ELR (cell line): ENCODE results near the gene ACOX2.
"Not testable (repeated sequence)": the region's sequence is repeated elsewhere in the genome, so short reads cannot be mapped to it uniquely, and the experiment has no call there.

Experiments used
- DNase-seq: peaks from one replicate; pipeline ENCODE4 v3.0.0-alpha.2; 2015; ENCODE audit warnings: low read depth

ACOX2 gene

DNA sequence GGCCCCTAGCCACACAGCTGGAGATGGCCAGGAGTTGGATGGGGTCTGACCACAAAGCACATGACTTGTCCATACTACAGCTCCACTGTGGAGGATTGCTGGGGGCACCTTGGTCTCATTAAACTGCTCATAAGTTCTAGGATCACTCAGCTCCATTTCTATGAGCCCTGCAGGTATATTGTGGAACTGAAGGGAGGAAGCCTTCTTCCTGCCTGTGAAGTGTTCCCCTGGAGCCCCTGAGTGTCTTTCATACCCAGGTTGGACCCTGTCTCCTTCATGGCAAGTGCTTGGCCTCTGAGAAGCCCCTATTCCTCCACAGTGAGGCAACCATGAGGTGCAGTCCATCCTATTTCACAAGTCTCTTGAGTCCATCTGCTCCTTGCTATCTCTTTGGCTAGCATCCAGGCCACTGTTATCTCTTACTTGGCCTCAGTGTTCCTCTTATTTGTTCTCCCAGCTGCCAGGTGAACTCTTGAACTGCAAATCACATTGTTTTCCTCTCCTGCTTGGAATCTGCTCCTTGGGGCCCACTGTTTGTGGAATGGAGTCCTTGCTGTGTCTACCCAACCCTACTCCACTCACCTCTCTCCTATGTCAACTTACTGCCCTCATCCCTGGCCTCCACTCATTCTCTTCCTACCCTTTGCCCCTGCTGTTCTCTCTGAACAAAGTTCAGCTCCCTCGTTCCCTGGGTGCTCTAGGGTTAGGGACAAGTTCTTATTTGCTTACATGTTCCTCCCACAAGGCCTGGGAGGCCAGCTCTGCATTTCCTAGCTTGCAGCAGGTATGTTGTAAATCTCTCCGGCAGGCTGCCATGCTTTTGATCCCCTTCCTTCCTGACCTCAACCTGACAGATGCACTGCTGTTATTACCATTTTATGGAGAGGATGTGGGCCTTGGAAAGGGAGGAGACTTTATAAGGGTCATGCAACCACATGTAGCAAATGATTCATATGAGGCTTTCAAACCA lies 1.2 kb downstream of the ACOX2 start:
- DNase-seq, result peak; percentile 23

DNA sequence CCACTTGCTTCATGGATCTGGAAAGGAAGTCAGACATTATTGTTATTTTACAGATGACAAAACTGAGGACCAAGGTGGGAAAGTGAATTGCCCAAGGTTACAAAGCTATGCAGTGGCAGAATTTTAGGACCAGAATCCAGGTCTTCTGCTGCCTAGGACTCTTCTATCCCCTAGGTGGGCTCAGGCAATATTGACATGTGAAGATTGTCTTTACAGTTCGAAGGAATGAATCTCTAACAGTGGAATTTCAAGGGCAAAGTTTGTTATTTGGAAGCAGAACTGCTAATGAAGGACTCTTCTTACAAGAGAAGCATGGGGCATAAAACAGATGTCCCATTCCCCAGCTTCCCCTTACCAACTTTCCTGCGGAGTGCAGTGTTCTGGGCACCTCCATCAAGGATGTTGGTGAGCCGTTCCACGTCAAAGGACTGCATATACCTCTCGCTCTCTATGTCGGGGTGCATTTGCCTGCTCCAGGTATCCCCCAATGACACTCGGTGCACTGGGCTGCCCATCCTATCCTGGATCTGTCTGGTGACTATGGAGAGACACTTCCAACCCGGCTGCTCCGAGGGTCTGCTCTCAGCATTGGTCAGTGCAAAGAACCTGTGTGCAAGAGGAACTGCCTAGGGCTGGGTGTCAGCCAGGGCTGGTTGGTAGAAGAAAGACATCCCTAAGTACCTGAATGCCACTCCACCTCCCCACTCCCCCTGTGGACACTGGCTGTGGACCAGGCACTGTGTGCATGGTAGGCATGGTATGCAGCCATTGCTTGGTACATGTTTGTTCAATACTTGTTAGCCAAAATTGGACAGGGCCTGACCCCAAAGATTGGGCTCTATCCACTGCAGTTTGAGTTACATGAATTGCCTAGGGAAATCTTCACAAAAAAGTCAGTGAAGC lies 2.1 kb downstream of the ACOX2 start:
- DNase-seq, result no peak

DNA sequence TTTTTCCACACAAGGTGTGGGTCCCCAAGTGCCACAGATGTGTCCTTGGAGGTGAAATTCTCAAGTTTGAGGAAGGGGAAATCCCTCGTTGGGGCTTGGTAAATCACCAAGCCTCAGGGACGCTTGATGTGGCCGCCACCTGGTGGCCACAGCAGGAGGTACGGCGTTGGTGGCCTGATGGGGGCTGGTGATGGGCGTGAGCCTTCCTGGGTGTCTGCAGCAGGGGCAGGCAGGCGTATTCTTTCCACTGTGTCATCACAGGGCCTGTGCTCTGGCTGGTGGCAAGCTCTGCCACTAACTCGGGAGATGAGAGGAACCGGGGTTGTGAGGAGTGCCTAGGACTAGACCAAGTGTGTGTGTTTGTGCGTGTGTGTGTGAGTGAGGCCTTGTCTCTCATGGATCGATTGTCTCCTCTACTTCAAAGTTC lies 4.2 kb downstream of the ACOX2 start:
- DNase-seq, result peak; percentile 77

DNA sequence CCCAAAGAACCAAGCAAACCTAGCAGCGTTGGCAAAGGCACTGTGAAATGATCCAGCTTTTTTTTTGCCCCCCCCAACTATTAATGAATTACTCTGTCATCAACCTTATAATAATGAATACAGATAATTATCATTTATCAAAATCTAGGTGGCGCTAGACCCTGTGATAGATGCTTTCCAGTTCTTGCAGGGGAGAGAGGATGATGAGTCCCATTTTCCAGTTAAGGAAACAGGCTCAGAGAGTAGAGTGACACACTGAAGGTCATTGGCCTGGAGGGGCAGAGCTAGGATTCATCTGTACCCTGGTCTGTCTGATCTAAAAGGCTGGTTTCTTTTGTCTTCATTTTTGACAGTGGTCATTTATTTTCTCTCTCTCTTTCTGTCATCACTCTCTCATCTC lies 5.0 kb downstream of the ACOX2 start:
- peak; percentile 68 for DNase-seq

DNA sequence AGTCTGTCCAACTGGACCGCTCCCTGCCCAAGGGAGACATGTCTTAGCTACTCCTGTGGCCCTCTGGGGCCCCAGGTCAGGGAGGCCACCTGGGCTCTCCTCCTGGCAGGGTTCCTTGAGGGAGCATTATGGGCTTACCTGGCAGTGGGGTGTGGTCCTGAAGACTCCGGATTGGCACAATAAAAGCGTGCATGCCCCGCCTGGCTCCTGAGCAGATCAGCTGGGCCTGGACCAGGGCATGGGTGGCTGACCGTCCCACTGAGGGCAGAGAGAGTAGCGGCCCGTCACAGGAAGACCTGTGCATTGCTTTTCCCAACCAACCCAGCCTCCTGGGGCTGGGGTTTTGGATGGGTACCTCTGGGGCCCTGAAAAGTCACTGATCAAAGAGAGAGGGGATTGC lies 5.4 kb downstream of the ACOX2 start:
- no peak for DNase-seq

DNA sequence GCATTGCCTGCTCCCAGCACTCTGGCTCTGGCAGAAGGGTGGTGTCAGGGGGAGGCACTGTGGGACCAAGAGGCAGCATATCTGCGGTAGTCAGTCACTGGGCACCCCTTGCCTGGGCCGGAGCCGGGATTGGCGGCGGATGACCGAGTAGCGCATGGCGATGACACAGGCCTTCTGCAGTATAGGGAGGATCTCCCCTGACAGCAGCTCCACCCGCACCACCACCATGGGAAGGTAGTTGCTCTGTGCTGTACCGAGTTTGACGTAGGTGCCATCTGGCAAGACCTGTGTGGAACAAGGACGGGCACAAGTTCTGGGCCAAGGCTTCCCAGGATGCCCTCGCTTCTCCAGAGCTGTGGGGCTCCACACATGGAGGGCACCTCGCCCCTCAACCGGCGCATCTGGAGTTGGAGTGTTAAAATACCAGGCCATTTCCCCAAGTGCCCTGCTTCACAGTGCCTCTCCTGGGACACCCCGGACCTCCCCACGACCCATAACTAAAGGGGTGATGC lies 6.6 kb downstream of the ACOX2 start:
- DNase-seq, result no peak

DNA sequence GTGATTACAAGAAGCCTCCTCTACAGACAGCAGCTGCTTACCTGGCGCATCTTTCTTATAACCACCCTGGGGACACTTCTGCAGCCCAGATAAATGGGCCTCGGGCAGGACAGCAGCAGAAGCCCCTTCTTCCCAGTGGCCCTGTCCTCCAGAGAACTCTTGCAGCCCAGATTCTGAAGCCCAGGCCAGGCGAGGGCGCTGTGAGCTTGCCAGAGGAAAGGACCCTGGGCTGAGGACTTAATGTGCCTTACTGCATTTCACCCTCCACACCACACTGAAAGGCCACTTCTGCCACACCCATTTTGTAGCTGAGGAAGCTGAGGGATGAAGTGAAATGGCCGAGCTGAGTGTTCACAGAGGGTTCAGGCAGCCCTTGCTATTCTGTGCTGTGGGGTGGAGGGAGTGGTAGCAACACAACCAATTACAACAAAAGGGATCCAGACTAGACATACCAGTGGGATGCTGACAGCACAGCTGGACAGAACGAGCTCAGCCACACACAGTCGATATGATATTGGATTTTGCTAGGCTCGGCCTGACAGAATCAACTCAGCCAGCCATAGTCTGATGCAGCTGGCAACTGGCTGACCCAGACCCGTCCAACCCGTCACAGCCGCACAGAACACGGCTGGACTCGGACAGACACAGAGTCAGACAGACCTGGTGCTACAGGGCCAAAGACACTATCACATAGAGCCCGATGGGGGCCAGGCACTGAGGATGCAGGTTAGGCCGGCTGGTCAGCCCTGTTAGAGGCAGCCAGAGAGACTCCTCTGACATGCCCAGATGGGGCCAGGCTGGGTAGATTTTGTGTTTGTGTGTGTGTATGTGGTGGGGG lies 7.3 kb downstream of the ACOX2 start:
- peak; percentile 29 for DNase-seq

DNA sequence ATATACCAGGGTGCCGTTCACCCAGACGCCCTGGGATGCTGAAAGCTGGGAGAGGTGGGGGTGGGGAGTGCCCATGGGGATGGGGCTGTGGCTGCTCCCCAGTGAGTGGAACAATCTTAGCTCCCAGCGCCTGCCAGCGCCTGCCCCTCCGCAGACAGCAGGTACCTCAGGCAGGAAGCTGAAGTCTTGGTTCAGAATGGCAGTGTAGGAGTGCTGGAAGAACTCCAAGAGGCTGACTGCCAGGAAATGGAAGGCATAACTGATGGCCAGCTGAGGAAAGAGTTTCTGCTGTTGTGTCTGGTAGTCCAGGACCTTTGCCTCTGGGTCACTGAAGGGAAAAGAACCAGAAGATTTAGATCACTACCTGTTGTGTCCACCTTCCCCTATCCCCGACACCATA lies 8.4 kb downstream of the ACOX2 start:
- DNase-seq, result peak; percentile 49

DNA sequence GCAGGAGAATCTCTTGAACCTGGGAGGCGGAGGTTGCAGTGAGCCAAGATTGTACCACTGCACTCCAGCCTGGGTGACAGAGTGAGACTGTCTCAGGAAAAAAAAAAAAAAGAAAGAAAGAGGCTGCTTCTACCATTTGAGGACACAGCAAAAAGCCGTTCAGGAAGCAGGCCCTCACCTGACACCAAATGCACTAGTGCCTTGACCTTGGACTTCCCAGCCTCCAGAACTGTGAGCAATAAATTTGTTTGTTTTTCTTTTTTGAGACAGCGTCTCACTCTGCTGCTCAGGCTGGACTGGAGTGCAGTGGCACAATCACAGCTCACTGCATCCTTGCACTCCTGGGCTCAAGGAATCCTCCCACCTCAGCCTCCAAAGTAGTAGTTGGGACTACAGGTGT lies 9.6 kb downstream of the ACOX2 start:
- DNase-seq, result not testable (repeated sequence)

DNA sequence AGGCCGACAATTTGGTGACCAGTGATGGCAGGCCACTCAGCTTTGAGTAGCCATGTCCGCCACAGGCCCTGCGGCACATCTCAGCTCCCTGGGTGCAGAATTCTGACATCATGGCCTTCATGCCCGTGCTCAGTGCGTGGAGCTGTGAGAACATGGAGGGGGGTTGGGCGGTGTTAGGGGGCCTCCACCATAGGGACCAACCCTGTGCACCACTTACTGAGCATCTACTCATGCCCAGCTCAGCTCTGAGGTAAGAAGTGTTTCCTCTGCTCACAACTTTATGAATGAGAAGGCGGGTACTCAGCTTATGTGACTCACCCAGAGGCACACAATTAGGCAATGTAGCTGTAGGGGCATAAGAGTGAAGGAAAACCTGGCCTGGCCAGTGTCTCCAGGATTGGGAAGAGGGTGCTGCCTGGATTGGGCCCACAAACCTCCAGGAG lies 10.5 kb downstream of the ACOX2 start:
- peak; percentile 96 for DNase-seq

DNA sequence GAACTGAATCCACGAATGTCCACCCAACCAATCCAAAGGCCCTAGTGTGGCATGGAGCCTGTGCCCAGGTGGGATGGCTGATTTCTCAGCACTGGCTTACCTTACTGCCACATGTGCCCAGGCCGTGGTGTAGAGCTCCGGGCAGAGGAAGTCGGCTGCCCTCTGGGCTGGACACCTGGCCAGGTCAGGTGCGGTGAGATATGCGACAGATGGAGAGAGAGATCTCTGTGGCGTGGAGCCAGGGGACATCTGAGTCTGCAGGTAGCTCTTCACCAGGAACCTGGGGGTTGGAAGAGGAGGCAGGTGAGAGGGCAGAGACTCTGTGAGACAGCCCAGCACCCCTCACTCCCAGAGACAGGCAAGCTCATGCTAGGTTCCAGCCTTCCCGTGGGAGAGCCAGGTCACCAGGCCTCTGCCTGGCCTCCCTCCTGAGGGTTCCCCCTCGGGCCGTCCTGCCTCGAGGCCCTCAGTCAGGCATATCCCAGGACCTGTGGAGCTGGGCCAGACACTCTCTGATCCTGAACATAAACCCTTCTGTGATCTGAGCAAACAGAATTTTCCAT lies 12.6 kb downstream of the ACOX2 start:
- no peak for DNase-seq

DNA sequence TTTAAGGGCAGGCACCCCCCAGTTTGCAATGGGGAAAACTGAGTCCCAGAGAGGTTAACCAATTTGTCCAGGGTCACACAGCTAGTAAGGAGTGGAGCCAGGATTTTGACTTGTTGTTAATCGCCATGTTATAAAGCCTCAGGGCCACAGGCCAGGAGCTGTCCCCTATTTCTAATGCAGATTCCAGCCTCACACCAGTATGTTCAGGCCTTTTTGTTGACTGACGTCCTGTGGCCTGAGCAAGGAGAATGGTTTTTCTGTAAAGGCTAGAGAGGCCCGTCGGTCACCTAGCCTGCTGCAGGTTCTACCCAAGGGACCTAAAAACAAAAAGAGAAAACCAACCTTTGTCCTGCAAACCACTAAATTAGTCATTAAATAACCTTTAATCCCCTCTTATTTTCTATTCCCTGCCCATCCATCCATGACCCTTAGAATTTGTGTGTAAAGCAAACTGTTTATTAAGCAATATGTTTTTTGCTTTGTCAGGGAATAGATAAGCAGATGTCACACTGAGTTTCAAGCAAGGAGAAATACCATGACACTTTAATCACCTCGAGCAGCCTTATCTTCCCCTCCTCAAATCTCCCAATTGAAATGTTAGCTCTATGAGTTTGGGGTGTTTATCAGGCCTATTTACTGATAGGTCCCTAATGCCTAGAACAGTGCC lies 14.1 kb downstream of the ACOX2 start:
- DNase-seq, result no peak

DNA sequence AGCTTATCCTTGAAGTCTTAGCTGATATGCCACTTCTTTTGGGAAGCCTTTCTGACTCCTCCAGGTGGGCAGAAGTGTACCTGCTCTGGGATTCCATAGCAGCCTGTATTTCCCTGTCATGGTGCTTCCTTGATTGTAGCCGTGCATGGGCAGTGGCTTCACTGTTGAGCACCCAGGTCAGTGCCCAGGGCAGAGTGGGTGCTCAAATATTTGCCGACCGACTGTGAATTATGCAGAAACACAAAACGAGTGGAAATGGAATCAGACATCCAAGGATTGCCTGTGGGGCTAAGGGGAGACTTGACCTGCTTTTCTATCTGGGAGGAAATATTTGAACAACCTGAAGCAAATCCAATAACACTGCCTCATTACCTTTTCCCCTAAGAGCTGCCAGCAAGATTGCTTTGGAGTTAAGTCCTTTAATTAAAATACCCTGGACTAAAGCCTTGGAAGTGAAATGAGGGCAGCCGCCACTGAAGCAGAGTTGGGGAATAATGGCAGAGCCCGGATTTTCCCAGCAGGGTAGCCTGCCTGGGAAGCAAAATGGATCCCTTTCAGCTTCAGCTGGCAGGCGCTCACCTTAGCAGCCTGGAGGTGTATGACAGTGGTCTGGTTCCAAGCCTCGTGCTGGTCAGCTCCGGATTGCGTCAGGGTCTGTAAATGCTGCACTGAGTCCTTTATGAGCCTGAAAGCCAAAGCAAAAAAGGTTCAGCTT lies 14.9 kb downstream of the ACOX2 start:
- DNase-seq, result no peak

DNA sequence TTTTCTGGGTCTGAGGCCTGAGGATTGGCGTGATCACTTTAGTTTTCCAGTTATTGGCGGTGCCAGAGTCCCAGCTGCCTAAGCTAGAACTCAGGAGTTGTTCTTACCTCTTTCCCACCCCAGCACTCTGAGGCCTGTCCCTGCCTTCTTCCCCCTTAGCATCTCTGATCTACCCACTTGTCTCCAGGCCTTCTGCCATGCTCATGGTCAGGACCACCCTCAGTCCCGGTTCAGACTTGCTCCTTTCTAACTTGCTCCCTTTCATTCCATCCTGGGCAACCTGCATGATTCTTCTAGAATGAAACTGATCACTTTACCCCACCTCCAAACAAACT lies 15.7 kb downstream of the ACOX2 start:
- DNase-seq, result no peak

DNA sequence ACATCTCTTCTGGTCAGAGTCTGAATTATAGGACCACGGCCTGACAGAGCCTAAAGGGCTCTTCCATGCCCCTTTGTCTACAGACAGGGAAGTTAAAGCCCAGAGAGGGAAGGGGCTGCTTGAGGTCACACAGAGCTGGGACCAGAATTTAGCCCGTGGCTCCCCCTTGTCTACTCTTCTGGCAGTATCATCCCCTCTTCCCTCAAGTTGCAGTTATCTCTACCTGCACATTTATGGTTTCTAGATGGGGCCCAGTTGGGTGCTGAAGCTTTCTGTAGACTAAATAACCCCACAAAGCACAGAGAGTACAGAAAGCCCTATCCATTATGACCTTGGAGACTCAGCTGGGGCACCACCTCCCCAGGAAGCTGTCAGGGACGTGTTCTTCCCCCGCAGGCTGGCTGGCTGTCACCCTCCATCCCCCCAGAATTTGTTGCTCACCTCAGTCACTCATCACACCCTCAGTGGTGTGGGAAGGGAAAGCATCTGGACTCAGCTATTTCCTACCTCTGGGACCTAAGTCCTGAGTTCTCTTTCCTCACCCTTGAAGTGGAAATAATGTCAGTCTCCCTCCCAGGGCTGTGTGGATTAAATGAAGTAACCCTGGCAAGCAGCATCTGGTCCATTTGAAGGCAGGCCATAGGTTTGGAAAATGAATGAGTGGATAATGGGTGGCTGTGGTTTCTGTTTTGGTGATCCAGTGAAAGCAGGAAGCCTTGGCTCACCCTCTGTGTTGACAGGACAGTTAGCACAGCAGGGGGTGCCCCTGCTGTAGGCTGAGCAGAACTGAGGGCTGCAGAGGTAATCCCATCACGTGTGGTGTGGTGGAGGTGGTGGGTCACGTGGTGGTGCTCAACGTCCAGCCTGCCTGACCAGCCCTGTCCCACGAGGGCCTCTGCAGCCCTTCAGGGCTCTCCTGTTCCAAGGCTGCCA lies 16.3 kb downstream of the ACOX2 start:
- DNase-seq, result no peak

DNA sequence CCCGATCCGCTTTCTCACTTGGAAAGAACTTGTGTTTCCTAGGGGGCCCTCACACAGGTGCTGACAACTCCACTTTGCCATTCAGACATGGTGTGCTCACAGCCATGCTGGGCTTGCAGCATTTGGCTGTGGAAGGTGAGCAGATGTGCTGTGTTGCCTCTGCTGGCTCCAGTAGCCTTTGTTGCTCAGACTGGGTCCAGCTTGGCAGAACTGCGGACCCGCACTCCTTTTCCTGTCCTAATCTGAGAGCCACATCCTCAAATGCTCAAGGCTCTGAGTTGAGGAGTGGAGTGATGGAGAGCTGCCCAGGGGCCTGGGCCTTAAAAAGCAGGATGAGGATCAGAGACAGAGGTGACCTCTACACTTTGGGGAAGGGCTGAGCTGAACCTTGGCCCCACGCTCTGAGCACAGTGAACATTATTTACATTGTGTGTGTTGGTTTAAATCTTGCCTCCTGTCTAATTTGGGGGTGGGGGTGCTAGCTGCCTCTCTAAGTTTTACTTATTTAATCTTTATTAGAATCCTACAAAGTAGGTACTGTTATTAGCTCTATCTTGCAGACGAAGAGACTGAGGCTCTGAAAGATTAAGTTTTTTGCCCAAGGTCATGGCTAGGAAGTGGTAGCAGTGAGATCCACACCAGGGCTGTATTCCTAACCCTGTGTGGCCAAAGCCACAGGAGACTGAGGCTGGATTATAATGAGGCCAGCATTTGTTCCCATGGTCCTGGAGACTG lies 17.2 kb downstream of the ACOX2 start:
- no peak for DNase-seq

DNA sequence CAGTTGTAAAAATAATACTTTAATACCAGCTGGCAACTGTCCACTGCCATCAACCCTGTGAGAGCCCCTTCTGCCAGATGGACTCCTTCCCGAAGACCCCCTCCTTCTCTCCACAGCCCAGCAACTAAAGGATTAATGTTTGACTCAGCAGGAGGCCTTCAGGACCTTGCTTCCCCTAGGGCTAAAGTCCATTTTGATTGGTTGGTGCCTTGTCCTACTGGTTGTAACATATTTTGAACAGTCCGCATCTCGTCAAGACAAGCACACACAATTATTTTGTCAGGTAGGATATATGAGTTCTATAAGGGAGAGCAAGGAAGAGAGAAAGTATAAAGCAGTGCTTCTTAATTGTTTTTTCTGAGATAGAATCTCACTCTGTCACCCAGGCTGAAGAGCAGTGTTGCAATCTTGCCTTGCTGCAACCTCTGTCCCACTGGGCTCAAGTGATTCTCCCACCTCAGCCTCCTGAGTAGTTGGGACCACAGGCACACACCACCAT lies 18.6 kb downstream of the ACOX2 start:
- no peak for DNase-seq

DNA sequence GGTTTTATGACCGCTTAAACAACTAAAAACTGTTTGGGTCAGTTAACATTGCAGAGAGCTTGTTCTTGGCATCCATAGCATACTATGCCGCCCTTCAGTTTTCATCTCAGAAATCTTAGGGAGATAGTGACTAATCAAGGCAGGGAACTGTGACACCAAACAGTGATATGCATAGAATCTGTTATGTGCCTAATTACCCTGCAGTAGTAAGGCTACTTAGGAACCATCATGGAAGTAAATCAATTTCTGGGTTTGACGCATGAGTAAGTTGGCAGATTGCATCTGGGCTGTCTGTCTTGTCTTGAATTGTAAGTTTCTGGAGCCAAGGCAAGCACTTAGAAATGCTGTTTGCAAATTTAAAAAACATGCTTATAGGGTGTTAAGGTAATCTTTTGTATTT lies 22.6 kb downstream of the ACOX2 start:
- no peak for DNase-seq
